ENCODE data around the gene FAM83D. TPM values are rescaled to one million over a fixed set of nuclear protein-coding genes. Genes with fewer than 3 reads are reported as not detected.

Gene FAM83D
- total RNA-seq, 1 experiment from 2014 or later, result 66.9 TPM

DNA sequence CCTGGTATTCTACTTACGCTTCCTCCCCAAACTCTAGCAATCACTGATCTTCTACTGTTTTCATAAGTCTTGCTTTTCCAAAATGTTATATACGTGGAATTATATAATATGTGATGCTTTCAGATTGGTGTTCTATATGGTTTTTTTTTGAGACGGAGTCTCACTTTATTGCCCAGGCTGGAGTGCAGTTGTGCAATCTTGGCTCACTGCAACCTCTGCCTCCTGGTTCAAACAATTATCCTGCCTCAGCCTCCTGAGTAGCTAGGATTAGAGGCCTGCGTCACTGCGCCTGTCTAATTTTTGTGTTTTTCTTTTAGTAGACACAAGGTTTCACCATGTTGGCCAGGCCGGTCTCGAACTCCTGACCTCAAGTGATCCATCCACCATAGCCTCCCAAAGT is 10.9 kb upstream of the FAM83D start (continued):
- TF ChIP-seq ZNF281 (CRISPR knock-in tag; IDR thresholded peaks at IDR 0.05) (no peak), NFATC4 (CRISPR knock-in tag; IDR thresholded peaks at IDR 0.05) (no peak), ETV6 (CRISPR knock-in tag; IDR thresholded peaks at IDR 0.05) (no peak)
- TF ChIP-seq, protein P1, sequence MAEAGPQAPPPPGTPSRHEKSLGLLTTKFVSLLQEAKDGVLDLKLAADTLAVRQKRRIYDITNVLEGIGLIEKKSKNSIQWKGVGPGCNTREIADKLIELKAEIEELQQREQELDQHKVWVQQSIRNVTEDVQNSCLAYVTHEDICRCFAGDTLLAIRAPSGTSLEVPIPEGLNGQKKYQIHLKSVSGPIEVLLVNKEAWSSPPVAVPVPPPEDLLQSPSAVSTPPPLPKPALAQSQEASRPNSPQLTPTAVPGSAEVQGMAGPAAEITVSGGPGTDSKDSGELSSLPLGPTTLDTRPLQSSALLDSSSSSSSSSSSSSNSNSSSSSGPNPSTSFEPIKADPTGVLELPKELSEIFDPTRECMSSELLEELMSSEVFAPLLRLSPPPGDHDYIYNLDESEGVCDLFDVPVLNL (CRISPR knock-in tag; IDR thresholded peaks at IDR 0.05; ENCODE audit: borderline replicate concordance, low read depth), result no peak

- no peak for DNase-seq (ENCODE audit: low spot score)
- ChIA-PET POLR2A (no interaction called here), CTCF (interaction anchor here (1.4 kb wide), 1 partner anchor 9 kb away, joined by 6 read pairs; the partner anchor contains the start of gene FAM83D)
- Mint-ChIP-seq H3K36me3 (no peaks in the 10 kb centered on the region), H3K9me3 (no peaks in the 10 kb centered on the region), H3K27ac (no peak overlapping the region), H3K4me1 (no peaks in the 10 kb centered on the region), H3K4me3 (no peak overlapping the region), H3K27me3 (ENCODE audit: low read depth) (no peaks in the 10 kb centered on the region)
- TF ChIP-seq, protein P1 (CRISPR knock-in tag; IDR thresholded peaks at IDR 0.05; ENCODE audit: borderline replicate concordance, low read depth), result no peak
- TF ChIP-seq, protein P2, sequence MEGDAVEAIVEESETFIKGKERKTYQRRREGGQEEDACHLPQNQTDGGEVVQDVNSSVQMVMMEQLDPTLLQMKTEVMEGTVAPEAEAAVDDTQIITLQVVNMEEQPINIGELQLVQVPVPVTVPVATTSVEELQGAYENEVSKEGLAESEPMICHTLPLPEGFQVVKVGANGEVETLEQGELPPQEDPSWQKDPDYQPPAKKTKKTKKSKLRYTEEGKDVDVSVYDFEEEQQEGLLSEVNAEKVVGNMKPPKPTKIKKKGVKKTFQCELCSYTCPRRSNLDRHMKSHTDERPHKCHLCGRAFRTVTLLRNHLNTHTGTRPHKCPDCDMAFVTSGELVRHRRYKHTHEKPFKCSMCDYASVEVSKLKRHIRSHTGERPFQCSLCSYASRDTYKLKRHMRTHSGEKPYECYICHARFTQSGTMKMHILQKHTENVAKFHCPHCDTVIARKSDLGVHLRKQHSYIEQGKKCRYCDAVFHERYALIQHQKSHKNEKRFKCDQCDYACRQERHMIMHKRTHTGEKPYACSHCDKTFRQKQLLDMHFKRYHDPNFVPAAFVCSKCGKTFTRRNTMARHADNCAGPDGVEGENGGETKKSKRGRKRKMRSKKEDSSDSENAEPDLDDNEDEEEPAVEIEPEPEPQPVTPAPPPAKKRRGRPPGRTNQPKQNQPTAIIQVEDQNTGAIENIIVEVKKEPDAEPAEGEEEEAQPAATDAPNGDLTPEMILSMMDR (IDR thresholded peaks at IDR 0.05), result no peak
- no peak for TF ChIP-seq IRF2 (CRISPR knock-in tag; IDR thresholded peaks at IDR 0.05; ENCODE audit: borderline replicate concordance, low read depth)
- TF ChIP-seq, protein P3, sequence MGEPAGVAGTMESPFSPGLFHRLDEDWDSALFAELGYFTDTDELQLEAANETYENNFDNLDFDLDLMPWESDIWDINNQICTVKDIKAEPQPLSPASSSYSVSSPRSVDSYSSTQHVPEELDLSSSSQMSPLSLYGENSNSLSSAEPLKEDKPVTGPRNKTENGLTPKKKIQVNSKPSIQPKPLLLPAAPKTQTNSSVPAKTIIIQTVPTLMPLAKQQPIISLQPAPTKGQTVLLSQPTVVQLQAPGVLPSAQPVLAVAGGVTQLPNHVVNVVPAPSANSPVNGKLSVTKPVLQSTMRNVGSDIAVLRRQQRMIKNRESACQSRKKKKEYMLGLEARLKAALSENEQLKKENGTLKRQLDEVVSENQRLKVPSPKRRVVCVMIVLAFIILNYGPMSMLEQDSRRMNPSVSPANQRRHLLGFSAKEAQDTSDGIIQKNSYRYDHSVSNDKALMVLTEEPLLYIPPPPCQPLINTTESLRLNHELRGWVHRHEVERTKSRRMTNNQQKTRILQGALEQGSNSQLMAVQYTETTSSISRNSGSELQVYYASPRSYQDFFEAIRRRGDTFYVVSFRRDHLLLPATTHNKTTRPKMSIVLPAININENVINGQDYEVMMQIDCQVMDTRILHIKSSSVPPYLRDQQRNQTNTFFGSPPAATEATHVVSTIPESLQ (CRISPR knock-in tag; IDR thresholded peaks at IDR 0.05), result no peak
- TF ChIP-seq, protein P4, sequence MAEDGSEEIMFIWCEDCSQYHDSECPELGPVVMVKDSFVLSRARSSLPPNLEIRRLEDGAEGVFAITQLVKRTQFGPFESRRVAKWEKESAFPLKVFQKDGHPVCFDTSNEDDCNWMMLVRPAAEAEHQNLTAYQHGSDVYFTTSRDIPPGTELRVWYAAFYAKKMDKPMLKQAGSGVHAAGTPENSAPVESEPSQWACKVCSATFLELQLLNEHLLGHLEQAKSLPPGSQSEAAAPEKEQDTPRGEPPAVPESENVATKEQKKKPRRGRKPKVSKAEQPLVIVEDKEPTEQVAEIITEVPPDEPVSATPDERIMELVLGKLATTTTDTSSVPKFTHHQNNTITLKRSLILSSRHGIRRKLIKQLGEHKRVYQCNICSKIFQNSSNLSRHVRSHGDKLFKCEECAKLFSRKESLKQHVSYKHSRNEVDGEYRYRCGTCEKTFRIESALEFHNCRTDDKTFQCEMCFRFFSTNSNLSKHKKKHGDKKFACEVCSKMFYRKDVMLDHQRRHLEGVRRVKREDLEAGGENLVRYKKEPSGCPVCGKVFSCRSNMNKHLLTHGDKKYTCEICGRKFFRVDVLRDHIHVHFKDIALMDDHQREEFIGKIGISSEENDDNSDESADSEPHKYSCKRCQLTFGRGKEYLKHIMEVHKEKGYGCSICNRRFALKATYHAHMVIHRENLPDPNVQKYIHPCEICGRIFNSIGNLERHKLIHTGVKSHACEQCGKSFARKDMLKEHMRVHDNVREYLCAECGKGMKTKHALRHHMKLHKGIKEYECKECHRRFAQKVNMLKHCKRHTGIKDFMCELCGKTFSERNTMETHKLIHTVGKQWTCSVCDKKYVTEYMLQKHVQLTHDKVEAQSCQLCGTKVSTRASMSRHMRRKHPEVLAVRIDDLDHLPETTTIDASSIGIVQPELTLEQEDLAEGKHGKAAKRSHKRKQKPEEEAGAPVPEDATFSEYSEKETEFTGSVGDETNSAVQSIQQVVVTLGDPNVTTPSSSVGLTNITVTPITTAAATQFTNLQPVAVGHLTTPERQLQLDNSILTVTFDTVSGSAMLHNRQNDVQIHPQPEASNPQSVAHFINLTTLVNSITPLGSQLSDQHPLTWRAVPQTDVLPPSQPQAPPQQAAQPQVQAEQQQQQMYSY (CRISPR knock-in tag; IDR thresholded peaks at IDR 0.05), result no peak
- no peak for TF ChIP-seq TP53 (CRISPR knock-in tag; IDR thresholded peaks at IDR 0.05)
- no peak for TF ChIP-seq ZNF121 (CRISPR knock-in tag; IDR thresholded peaks at IDR 0.05)
- TF ChIP-seq CREB1 (CRISPR knock-in tag; IDR thresholded peaks at IDR 0.05), result no peak
- no peak for TF ChIP-seq EMX1 (CRISPR knock-in tag; IDR thresholded peaks at IDR 0.05)
- TF ChIP-seq ZNF396 (CRISPR knock-in tag; IDR thresholded peaks at IDR 0.05; ENCODE audit: borderline replicate concordance), result no peak
- TF ChIP-seq PREB (CRISPR knock-in tag; IDR thresholded peaks at IDR 0.05; ENCODE audit: borderline replicate concordance), result no peak
- no peak for TF ChIP-seq ZNF425 (CRISPR knock-in tag; conservative IDR thresholded peaks at IDR 0.05)
- no peak for TF ChIP-seq CREM (CRISPR knock-in tag; IDR thresholded peaks at IDR 0.05)
- TF ChIP-seq ZNF423 (CRISPR knock-in tag; IDR thresholded peaks at IDR 0.05), result no peak
- no peak for TF ChIP-seq SP1 (CRISPR knock-in tag; conservative IDR thresholded peaks at IDR 0.05)
- ATAC-seq, result no peak
These were observed 8.6 kb upstream of the FAM83D start for GRCh38 chr20:38917657-38918056.
